Inflammatory macrophage (primary cell): Measurements from ENCODE around the gene LIN37.

Experiments
- DNase-seq, 2 donors: peaks; one replicate each; pipeline ENCODE4 v3.0.0-alpha.2; 2020 to 2022
- total RNA-seq, 18 experiments: gene quantifications; one replicate each; lab custom pipeline; 2026; ENCODE audit warnings: mixed read lengths in 6 of 18, inconsistent platforms in 2 of 18; lab: John Stamatoyannopoulos, UW

The LIN37 gene
- 0.46 to 2.6 (median 1.3) reads per million in 18 experiments for total RNA-seq

GRCh38 chr19:35748106-35749020 is at the start of gene LIN37:
Gene LIN37, plus strand, starts transcription at chr19:35748576. Its CDS starts 149 bp downstream, at chr19:35748725.
- peak; percentile 100 for DNase-seq

- DNase-seq = peak; percentile 96 to 98
Observed at GRCh38 chr19:35702223-35703012, 46.0 kb upstream of the LIN37 start.

GRCh38 chr19:35703343-35703742 is 45.0 kb upstream of the LIN37 start:
- DNase-seq = no peak

- peak; percentile 10 to 36 for DNase-seq
Observed at GRCh38 chr19:35704218-35704617, 44.2 kb upstream of the LIN37 start, which contains the start of gene ZBTB32. Gene ZBTB32, plus strand, starts transcription at chr19:35704558. Its CDS starts 10,069 bp downstream, at chr19:35714627.

- no peak for DNase-seq
Observed at GRCh38 chr19:35708391-35708790, 40.0 kb upstream of the LIN37 start.

- no peak for DNase-seq
Observed at GRCh38 chr19:35710784-35711723, 37.3 kb upstream of the LIN37 start.

GRCh38 chr19:35712567-35713505 is 35.5 kb upstream of the LIN37 start:
- DNase-seq = no peak

- no peak for DNase-seq
Observed at GRCh38 chr19:35713506-35713850, 34.9 kb upstream of the LIN37 start.

GRCh38 chr19:35713904-35714495 is 34.4 kb upstream of the LIN37 start:
- no peak for DNase-seq

- DNase-seq = no peak
Observed at GRCh38 chr19:35714601-35715354, 33.6 kb upstream of the LIN37 start.

GRCh38 chr19:35715355-35715809 is 33.0 kb upstream of the LIN37 start:
- no peak for DNase-seq

GRCh38 chr19:35715981-35716800 is 32.2 kb upstream of the LIN37 start:
- DNase-seq = no peak

GRCh38 chr19:35716801-35717664 is 31.3 kb upstream of the LIN37 start:
- peak; percentile 92 to 96 for DNase-seq

- no peak for DNase-seq
Observed at GRCh38 chr19:35717665-35718344, 30.6 kb upstream of the LIN37 start, which contains the start of gene KMT2B. Gene KMT2B, plus strand, starts transcription at chr19:35718003. Its CDS starts 16 bp downstream, at chr19:35718019.

- DNase-seq = peak; percentile 26 to 36
Observed at GRCh38 chr19:35718345-35719041, 29.9 kb upstream of the LIN37 start.

GRCh38 chr19:35719402-35720162 is 28.8 kb upstream of the LIN37 start:
- DNase-seq = no peak
